Measurements from ENCODE around the gene HMMR. TPM values are rescaled to one million over a fixed set of nuclear protein-coding genes. Genes with fewer than 3 reads are reported as not detected.

HMMR gene
- total and polyA plus RNA-seq, 2 donors from 2014 or later: 0.58 to 0.91 TPM

- Histone ChIP-seq H3K9ac (ENCODE audit: low read length in 3 of 3) (no peak overlapping the region), H3K27me3 (ENCODE audit: control insufficient read depth, insufficient read depth, low read length) (no peaks in the 10 kb centered on the region), H3K36me3 (ENCODE audit: control insufficient read depth in 2 of 3, insufficient read depth in 3 of 3, low read length in 3 of 3) (no peaks in the 10 kb centered on the region), H3K9me3 (ENCODE audit: control insufficient read depth in 2 of 3, insufficient read depth in 1 of 3, low read length in 3 of 3) (no peaks in the 10 kb centered on the region), H3K27ac (ENCODE audit: low read depth in 2 of 2, low read length in 2 of 2) (no peak overlapping the region), H3K4me3 (ENCODE audit: low read length in 3 of 3) (no peak overlapping the region), H3K4me1 (ENCODE audit: control insufficient read depth in 2 of 3, insufficient read depth in 2 of 3, low read depth in 1 of 3, low read length in 3 of 3) (no peaks in the 10 kb centered on the region)
- intact Hi-C loops (cut with DNase I): no loop called here
- TF ChIP-seq CTCF (IDR thresholded peaks at IDR 0.05; ENCODE audit: borderline replicate concordance, extremely low read depth, insufficient read depth): no peak
- FAIRE-seq: no peak
- no peak for DNase-seq
Observed at GRCh38 chr5:163478126-163478981, 17.9 kb downstream of the HMMR start.

- no peaks in the 10 kb centered on the region for H3K27me3 ChIP-seq (ENCODE audit: control insufficient read depth, insufficient read depth, low read length)
- intact Hi-C loops (cut with DNase I): no loop called here
- DNase-seq (no peak), FAIRE-seq (no peak)
- no peaks in the 10 kb centered on the region for H3K36me3 ChIP-seq (ENCODE audit: control insufficient read depth in 2 of 3, insufficient read depth in 3 of 3, low read length in 3 of 3)
- no peaks in the 10 kb centered on the region for H3K4me1 ChIP-seq (ENCODE audit: control insufficient read depth in 2 of 3, insufficient read depth in 2 of 3, low read depth in 1 of 3, low read length in 3 of 3)
- TF ChIP-seq CTCF (IDR thresholded peaks at IDR 0.05; ENCODE audit: borderline replicate concordance, extremely low read depth, insufficient read depth): no peak
- no peaks in the 10 kb centered on the region for H3K9me3 ChIP-seq (ENCODE audit: control insufficient read depth in 2 of 3, insufficient read depth in 1 of 3, low read length in 3 of 3)
- no peak overlapping the region for H3K9ac ChIP-seq (ENCODE audit: low read length in 3 of 3)
- H3K4me3 ChIP-seq (ENCODE audit: low read length in 3 of 3): no peak overlapping the region
- no peak overlapping the region for H3K27ac ChIP-seq (ENCODE audit: low read depth in 2 of 2, low read length in 2 of 2)
Observed at GRCh38 chr5:163478982-163479271, 18.5 kb downstream of the HMMR start.

GRCh38 chr5:163489055-163489744, 28.8 kb downstream of the HMMR start:
- no peak for TF ChIP-seq CTCF (IDR thresholded peaks at IDR 0.05; ENCODE audit: borderline replicate concordance, extremely low read depth, insufficient read depth)
- Histone ChIP-seq H3K27ac (ENCODE audit: low read depth in 2 of 2, low read length in 2 of 2) (peak overlapping the region in 1 of 2 donors; percentile 20), H3K27me3 (ENCODE audit: control insufficient read depth, insufficient read depth, low read length) (no peaks in the 10 kb centered on the region), H3K9me3 (ENCODE audit: control insufficient read depth in 2 of 3, insufficient read depth in 1 of 3, low read length in 3 of 3) (no peaks in the 10 kb centered on the region), H3K4me1 (ENCODE audit: control insufficient read depth in 2 of 3, insufficient read depth in 2 of 3, low read depth in 1 of 3, low read length in 3 of 3) (peaks cover 0 to 5% (median 4%) of the 10 kb centered on the region in 3 donors), H3K36me3 (ENCODE audit: control insufficient read depth in 2 of 3, insufficient read depth in 3 of 3, low read length in 3 of 3) (no peaks in the 10 kb centered on the region), H3K4me3 (ENCODE audit: low read length in 3 of 3) (no peak overlapping the region), H3K9ac (ENCODE audit: low read length in 3 of 3) (no peak overlapping the region)
- DNase-seq: peak in 2 of 5 donors; percentile 40 to 43
- intact Hi-C loops (cut with DNase I): no loop called here
- FAIRE-seq: no peak

All from kidney (tissue), 14 donors.